Diencephalon (tissue), 1 donor: ENCODE results near the gene ZNF283. TPM values are rescaled to one million over a fixed set of nuclear protein-coding genes. Genes with fewer than 3 reads are reported as not detected.

Source experiments
- total RNA-seq: library from RNA; depleted of rRNA; stranded (reverse); fragments of >200 nt; gene quantifications from one replicate; pipeline ENCODE4 v1.2.3, GENCODE V29; 2014

ZNF283 gene
- total RNA-seq: 36.2 TPM

DNA sequence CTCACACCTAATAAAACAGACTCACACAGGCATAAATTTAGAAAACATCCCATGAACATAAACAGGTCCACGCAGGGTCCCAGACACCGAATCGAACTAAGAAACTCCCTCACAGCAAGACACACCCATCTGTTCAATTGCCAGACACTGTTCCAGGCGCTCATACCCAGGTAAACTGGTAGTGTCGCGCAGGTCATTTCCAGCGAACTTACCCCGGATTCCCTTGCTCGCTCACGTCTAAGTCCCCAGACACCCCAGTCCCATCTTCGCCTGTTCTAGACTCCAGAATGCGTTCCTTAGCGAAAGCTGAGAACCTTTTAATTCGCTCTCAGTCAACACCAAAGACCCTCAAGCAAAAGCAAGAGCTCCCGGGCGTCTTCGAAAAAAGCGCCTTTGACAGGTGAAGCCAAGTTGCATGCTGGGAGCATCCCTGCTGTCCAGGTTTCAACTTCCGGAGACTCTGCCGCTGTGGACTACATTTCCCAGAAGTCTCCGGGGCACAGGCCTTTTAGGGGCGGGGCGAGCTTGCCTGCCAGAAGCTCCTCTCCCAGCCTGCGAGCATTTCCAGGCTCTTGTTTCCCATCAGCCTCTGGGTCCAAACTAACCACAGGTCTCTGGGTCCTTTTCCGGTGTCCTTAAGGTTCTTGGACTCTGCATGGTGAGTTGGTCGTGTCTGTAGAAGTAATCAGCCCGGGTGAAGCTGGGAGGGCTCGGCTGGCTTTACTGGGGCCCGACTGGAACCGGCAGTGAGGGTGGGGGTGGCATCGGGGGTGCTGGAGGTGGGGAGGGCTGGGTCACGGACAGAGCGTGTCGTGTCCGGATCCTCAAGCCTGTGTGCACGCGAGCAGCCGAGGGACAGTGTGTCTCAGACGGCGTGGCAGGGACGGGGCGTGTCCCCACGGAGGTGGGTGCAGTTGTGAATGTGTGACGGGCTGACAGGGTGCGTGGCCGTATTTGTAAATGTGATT lies at the start of gene ZNF283:
ZNF283 (plus strand) TSS at position 535 of the 968 bp plus-strand sequence. CDS start 6,184 bp downstream, outside the sequence.

GRCh38 chr19:43780706-43781525 lies 46.2 kb upstream of the ZNF283 start, which contains the start of gene KCNN4:
TSS of gene KCNN4 (minus strand) at chr19:43780973. CDS start at chr19:43780861, 112 bp downstream.

GRCh38 chr19:43802216-43802951 lies 24.7 kb upstream of the ZNF283 start, which contains the start of gene LYPD5:
TSS of gene LYPD5 (minus strand) at chr19:43802447. CDS start at chr19:43802380, 67 bp downstream.

GRCh38 chr19:43883864-43884263 lies 56.7 kb downstream of the ZNF283 start, which contains the start of gene ZNF404:
TSS of gene ZNF404 (minus strand) at chr19:43883964.

Other genes with a start within 250 kb of the ZNF283 start
- 134 TPM for gene IRGQ, start 231.2 kb upstream of the ZNF283 start, total RNA-seq
- gene ZNF576, start 230.7 kb upstream of the ZNF283 start, total RNA-seq: 11.1 TPM
- not detected for gene SRRM5, start 215.2 kb upstream of the ZNF283 start, total RNA-seq
- gene ZNF428, start 207.7 kb upstream of the ZNF283 start, total RNA-seq: 107 TPM
- gene CADM4, start 187.5 kb upstream of the ZNF283 start, total RNA-seq: 93.2 TPM
- 3.7 TPM for gene PLAUR, start 157.2 kb upstream of the ZNF283 start, total RNA-seq
- gene IRGC, start 111.2 kb upstream of the ZNF283 start, total RNA-seq: not detected
- gene SMG9, start 72.4 kb upstream of the ZNF283 start, total RNA-seq: 13.4 TPM
- gene KCNN4, start 46.3 kb upstream of the ZNF283 start, total RNA-seq: not detected
- 6.7 TPM for gene LYPD5, start 24.9 kb upstream of the ZNF283 start, total RNA-seq
- gene ZNF404, start 56.6 kb downstream of the ZNF283 start, total RNA-seq: 9.5 TPM
- 25.6 TPM for gene ZNF45, start 108.0 kb downstream of the ZNF283 start, total RNA-seq
- gene ZNF221, start 123.9 kb downstream of the ZNF283 start, total RNA-seq: 20.3 TPM
- gene ZNF155, start 156.9 kb downstream of the ZNF283 start, total RNA-seq: 13.8 TPM
- gene ZNF230, start 175.6 kb downstream of the ZNF283 start, total RNA-seq: 8.1 TPM
- 17.3 TPM for gene ZNF222, start 198.1 kb downstream of the ZNF283 start, total RNA-seq
- gene ZNF223, start 224.7 kb downstream of the ZNF283 start, total RNA-seq: 12.0 TPM
- 9.9 TPM for gene ZNF284, start 244.8 kb downstream of the ZNF283 start, total RNA-seq